SIG-M5 (cell line): ENCODE measurements around the gene SH3YL1.

ENCODE experiments used
- DNase-seq: peaks from one replicate; lab custom pipeline; 2025; lab: John Stamatoyannopoulos, UW

SH3YL1 gene

DNA sequence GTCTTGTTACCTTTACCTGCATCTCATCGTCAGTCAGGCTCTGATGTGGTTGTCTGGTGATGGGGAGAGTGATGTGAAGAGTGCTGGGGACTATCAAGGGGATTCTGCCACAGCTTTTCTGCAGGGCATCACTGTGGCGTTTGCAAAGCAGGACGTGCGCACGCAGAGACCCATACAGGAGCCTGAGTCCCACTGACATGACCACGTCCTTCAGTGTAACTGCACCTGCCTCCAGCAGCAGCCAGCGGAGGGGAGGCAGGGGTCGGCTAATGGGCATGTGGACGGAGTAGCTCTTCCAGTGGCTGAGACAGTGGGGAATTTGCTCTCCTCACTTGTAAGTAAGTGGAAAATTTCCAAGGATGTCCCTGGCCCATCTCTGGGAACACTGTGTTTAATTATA lies 17.5 kb upstream of the SH3YL1 start:
- no peak for DNase-seq

DNA sequence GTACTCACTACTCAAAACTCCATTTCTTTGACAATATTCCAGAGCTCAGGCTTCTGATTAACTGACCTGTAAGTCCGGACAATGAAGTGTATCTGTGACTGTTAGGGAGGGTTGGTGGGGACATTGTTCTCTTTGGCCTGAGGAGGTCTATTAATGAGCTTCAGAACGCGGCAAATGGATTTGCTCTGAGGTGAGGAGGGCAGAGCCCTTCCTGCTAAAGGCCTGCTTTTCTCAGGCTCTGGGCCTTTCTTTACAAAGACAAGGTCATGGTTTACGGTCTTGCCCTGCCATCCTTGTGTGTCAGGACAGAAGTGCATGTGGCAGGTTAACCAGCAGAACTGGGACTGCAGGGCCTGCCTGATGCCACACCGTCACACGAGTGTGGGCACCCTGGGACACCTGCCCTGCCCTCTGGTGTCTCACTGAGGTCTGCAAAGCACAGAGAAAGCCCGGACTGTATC lies 16.8 kb upstream of the SH3YL1 start:
- DNase-seq, result no peak

DNA sequence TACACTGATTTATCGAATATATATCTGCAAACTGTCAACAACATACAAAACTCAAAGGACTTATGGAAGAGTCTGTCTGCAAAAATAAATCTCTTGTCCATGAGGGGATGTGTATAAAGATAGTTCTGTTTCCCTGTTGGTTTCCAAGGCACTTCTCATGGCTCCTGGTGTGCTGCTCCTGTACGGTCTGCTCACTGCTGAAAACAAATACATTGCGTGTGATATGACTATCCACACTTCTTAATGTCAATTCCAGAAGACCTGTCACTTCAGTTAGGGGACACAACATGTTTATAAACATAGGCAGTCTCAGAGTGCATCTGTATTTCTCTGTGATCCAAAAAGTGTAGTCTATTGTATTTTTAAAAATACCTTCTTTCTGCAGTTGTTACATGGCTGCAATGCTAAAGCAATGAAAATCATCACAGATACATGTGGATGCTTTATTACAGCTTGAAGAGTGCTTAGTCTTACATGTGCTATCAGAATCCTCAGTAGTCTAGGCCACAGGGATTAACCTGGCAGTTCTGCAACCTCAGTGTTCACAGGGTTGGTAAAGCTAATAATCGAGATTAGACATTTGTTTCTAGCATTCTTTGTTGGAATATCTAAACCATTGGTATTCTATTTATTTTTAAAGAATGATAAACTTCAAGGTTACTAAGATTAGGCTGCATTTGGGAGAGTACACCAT lies 16.3 kb upstream of the SH3YL1 start:
- DNase-seq, result no peak

DNA sequence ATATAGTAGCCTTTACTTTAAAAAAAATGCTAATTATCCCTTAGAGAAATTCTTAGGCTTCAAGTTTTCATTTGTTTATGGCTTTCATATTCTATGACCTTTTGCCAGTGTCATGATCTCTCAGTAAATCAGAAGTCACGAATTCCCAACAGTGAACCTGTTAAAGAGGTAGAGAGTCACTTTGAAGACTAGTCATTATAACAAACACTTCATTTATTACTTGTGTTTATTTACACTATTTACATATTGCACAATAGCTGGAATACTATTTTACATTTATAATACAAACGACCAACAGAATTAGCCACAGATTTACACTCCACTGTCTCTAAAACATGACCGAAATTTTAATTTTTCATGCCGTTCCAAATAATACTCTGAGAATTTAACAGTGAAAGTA lies 15.5 kb upstream of the SH3YL1 start:
- DNase-seq, result no peak

DNA sequence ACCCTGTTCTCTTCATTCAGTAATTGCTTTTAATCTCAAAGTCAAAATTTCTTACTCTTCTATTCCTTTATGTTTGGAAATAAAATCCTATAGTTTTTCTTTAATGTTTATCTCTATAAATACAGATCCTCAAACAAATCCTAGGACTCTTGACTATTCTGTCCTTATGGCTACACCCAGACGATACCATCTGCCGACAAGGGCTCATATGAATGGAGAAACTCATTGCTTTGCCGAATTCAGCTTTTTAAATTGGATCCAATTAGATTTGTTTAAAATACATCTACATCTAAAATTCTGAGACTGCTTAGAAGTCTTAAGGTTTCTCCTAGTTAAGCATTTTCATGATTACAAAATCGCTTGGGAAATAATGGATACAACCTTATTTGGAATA lies 15.1 kb upstream of the SH3YL1 start:
- no peak for DNase-seq

DNA sequence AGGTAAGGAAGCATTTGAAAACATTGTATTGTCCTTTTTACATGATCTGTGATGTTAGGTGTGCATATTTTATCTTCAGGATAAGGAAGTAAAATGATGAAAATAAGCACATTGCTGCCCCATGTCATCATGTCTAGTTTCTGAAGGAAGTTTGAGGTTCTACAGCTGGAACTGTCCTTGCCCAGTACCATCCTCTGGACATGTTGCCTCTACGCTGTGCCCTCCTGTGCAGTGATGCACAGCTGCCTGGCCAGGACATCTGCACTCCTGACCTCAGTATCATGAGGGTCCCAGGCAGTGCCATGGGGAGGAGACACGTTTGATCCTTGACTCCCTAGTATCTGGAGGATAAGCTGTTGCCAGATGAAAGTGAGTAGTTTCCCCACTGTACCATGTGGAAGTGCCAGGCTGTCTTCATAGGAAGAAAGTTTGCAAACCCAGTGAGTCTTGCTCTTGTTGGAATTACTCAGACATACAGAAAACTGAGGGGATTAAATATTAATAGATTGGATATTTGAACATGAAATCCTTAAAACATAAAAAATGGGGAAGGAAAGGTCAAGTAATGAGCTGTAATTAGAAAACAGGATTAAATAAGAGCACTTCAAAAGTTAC lies 14.6 kb upstream of the SH3YL1 start:
- DNase-seq, result no peak

DNA sequence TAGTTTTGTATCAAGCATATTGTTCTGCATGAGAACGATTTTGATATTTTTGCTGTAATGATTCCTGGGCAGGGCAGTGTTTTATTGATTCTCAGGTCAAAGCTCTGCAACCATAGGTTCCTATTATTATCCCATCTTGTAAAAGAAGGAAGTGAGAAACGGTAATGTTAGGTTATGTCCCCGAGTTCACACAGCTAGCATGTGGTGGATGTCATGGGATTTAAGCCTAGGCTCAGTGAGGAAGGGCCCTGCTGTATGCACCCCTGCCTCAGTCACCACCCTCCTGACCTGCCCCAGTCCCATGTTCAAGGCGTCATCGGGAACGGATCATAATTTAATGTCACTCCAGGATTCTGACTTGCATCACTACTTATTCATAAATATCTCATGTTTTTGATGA lies 11.6 kb upstream of the SH3YL1 start:
- no peak for DNase-seq

DNA sequence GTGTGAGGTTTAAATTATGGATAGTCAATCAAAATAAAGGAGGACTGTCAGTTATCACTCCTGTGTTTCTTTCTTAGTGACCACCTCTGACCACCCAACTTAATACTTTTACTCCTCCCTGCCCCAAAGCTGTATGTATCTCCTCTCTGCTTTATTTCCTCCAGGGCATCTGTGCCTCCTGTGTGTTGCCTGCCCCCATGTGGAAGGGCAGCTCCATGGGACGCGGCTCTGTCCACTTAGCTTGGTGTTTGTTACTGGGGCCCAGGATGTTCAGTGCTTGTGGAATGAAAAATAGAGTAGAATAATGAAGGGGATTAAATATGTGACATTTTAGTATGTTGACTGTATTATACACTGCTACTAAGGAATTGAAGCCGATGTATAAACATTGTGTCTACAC lies 10.7 kb upstream of the SH3YL1 start:
- no peak for DNase-seq

DNA sequence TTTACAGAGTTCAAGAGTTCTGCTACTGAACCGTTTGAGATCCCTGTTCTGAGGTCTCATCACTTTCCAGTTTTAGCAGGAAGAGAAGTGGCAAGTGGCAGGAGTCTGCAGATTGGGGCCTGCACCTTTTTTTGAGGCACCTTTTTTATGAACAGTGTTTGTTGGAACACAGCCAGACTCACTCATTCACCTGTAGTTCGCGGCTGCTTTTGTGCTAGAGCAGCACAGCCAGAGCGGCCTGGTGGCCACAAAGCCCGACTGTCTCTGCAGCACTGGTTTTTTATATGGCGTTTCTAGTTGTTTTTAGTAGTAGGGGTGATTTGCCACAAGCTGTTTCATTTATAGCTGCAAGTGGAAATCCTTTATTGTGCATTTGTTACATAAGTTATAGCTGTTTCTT lies 9.5 kb upstream of the SH3YL1 start:
- no peak for DNase-seq

DNA sequence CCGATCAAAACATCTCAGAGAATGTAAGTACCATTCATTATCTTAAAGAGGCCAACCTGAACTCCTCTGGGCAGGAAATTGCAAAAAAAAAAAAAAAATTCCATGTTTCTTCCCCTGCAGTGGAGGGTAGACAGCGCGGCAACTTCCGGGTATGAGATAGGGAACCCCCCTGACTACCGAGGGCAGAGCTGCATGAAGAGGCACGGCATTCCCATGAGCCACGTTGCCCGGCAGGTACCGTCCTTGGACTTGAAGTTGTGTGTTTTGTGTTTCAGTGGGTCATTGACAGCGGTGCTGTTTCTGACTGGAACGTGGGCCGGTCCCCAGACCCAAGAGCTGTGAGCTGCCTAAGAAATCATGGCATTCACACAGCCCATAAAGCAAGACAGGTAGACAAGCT lies 8.1 kb upstream of the SH3YL1 start:
- DNase-seq, result no peak

DNA sequence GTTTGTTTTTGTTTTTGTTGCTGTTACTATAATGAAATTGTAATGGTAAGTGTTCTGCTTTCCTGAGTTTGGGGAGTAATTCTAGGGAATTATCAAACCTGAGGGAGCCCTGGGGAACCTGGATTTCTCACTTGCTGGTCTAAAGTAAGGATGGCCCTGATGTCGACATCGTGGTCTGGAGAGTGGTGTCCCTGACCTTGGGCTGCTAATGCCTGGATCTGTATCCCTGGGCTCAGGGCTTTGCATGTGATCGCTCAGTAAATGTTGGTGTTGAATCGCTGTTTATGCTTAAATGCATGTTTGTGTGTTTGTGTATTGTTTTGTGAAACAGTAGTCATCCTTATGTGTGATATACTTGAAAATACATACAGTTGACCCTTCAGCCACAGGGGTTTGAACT lies 7.0 kb upstream of the SH3YL1 start:
- no peak for DNase-seq

DNA sequence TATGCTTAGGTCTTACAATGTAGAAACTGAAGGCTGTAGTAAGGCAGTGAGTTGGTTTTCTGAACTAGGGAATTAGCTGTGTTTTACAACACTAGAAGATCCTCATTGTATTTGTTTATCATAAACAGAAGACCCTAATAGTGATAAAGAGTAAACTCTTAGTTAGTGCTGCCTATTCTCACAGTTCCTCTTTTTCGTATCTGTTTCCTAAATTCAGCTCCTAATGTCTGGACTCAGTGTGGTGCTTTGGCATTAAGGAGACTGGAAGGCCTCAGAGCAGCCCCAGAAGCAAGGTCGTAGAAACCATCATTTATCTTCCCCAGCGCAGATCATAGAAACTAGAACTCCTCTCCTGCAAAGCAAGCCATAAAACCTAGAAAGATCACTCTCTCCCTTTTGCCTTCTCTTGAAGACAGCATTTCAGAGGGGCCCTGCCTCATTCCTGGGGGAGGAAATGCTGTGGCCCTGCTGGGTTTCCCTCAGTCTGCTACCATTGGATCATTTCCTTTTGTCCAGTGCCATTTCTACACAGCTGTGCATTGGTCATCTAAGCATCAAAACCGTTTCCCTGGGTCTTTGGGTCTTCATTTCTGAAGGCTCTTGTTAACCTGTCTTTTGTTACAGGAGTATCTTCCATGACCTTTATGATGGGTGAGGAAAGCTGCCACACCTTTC lies 5.7 kb upstream of the SH3YL1 start:
- no peak for DNase-seq

DNA sequence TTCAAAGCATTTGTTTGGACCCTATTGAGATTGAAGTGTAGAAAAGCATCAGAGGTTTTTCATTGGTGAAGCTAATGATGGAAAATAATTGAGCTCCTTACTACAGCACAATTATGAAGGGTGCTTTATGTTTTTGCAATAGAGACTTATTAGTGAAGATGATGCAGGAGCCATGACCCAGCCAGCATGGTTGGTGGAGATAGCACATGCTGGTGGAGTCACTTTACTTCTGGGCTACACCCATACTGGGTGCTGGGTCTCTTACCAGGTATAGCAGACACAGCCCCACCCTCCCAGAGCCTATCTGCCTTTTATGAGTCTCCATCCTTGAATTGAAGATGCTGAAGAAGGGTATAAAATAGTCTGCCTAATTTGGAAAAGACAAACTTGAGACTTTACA lies 4.5 kb upstream of the SH3YL1 start:
- DNase-seq, result no peak

DNA sequence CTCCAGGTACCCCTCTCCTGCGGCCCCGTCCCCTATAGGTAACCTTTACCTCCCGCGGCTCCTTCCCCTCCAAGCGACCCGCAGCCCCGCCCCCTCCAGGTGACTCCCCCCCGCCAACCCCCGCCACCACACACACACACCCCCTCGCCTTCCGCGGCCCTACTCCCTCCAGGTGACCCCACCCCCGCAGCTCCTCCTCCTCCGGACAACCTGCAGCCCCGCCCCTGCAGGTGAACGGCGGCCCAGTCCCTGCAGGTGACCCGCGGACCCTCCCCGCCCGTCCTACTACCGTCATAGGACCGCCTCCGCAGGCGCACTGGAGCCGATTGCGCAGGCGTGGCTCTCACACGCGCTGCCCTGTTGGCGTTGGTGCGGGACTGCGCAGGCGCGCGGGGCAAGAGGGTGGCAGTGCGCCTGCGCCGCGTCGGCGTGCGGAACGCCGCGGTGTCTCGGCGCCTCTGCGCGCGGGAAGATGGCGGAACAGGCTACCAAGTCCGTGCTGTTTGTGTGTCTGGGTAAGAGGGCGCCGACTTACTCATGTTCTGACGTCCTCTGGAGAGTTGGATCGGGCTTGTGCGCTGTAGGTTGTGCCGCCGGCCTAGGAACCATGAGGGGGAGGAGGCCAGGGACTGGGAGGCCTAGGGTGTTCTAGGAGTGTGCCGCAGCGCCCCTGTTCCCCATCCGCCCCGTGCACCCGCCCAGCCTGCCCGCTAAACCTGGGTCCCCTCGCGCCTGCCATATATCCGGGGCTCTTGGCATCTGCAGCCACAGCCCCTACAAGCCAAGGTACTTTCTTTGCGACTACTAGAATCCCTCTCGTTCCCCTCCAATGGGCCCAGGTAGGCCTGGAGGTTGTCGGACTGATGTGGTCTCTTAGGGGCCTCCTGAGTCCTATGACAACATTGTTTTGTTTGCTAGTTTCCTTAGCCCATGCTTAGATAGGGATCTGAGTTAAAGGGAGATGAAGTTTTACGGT lies 949 bp upstream of the SH3YL1 start, which contains the start of gene ACP1:
TSS of gene ACP1 (plus strand) at position 455 of the 976 bp plus-strand sequence. CDS start at position 473, 18 bp downstream.
- DNase-seq, result peak; percentile 38

DNA sequence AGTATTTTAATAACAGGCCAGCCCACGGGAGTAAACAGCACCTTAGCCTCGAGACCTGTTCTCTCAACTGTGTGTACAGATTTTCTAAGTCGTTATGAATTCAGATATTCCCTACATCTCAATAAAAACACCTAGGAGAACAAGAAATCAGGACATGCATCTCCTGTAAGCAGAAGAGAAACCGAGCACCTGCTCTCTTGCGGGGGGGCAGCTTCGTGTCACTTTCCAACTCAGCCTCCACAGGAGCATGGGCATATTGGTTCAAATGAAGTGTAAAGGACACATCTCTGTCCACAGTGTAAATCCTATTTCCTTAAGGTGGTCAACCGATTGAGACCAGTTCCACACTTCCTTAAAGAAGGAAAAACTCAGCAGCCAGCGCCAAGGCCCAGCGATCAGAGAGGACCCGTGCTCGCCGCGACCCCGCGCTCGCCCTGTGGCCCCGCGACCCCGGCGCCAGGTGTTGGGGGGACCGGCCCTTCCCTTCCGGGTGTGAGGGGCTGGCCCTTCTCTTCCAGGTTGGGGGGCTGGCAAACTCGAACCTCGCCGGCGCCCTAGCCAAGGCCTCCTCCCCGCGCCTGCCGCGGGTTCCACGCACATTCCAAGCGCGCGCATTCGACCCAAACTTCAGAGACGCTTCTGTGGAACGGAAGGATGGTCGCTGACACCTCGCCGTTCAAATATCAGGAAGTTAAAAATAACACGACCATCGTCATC lies 652 bp downstream of the SH3YL1 start:
- DNase-seq, result no peak

DNA sequence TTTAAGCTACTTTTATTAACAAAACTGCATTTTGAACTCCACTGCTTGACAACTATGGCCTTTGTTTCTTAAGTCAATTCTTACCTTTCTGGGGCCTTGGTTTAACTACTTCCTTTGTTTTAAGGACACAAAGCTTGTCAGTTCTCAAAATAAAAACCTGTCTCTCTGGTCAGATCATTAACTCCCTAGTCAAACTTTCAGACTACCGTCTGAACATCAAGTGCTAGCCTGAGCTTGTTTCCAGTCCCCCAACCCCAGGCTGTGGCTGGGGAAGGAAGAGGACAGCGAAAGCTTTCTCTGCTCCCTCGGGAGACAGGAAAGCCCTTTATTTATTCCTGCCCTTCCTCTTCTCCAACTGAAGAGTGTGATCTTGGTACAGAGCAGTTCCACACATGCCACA lies 1.7 kb downstream of the SH3YL1 start:
- no peak for DNase-seq

DNA sequence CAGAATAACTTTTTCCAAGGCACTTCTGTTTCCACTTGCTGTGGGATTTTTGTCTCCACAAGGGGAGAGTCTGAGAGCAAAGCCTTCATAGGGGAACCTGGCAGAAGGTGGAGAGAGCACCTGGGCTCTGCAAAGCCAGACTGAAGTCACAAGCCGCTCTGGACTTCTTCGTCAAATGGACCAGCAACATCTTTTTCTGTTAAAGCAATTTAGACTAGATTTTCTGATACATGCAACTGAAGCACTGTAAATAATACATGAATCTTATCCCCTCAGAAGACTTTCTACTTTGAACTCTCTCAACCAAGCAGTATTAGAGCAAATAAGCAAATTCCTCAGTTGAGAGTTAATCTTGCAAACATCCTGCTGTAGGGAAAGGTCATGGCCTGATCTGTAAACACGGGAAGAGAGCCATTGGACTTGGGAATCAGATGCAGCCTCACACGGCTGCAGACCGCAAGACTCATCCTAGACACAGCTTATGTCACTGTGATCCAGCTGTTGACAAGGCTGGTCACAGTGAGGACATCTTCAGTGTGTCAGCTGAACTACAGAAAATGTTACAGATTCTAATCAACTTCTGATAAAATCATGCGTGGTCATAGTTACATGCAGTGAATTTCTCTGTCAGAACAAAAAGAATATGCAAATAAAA lies 3.2 kb downstream of the SH3YL1 start:
- DNase-seq, result no peak

DNA sequence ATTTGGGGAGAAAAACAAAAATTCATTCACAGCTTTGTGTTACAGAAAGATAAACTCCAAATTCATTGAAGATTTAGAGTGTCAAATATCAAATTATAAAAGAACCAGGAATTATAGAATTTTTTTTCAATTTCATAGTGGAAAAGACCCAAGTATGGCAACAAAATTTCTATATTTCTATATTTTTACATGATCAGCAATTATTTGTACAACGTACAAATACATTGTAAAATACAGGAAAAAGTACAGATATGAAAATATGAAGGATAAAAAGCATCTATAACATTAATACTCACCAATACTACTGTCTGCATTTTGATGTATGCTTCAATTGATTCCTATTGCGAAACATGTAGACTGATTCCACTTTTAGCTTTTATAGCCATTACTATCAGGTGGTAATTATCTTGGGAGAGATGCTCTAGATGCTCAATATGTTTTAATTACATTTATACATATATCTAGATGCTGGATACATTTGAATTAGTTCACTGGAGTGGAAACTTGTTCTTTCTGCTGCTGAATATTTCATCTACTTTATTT lies 4.0 kb downstream of the SH3YL1 start:
- DNase-seq, result no peak

DNA sequence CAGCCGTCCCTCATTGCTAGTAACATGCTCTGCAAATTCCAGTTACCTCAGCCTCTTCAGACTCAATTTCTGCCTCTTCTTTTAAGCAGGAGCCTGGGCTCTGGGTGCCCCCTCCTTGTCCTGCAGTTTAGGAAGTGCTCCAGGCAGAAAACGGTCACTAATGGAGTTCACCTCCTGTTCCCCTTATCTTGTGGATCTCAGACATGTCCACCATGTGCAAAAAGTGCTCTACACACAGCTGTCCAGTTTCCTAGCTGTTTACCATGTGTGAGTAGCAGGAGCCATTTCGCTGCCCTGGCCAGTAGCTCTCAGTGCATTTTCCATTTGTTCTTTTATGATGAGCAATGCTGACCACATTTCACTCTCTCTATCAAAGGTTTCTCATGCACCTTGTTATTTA lies 4.9 kb downstream of the SH3YL1 start:
- DNase-seq, result no peak

DNA sequence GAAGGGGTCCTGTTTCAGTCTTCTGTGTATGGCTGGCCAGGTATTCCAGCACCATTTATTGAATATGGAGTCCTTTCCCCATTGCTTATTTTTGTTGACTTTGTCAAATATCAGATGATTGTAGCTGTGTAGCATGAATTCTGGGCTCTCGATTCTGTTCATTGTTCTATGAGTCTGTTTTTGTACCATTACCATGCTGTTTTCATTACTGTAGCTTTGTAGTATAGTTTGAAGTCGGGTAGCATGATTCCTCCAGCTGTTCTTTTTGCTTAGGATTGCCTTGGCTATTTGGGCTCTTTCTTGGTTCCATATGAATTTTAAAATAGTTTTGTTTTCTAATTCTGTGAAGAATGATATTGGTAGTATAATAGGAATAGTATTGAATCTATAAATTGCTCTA lies 6.0 kb downstream of the SH3YL1 start:
- no peak for DNase-seq

DNA sequence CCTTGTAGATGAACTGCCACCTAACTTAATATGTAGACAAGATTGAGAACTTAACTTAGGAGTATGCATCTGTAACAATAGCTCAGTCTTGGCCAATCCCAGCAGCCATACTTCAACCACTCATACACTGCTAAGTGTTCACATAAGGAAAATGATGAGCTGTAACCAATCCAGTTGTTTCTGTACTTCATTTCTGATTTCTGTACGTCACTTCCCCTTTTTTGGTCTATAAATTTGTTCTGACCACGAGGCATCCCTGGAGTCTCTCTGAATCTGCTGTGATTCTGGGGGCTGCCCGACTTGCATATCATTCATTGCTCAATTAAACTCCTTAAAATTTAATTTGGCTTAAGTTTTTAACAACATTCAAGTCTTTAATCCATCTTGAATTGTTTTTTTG lies 6.4 kb downstream of the SH3YL1 start:
- DNase-seq, result no peak
